Sigmoid colon (tissue), 7 donors: ENCODE results near the gene OAS1. TPM values are rescaled to one million over a fixed set of nuclear protein-coding genes. Genes with fewer than 3 reads are reported as not detected.
"Not testable (repeated sequence)": the region's sequence is repeated elsewhere in the genome, so short reads cannot be mapped to it uniquely, and the experiment has no call there.

Experiments
- DNase-seq: peaks from one replicate; pipeline ENCODE4 v3.0.0-alpha.2; 2019
- H3K27ac ChIP-seq, 4 donors: fragments of 200-600 bp; sonication (generic); one replicate each; pipeline ENCODE4 v1.5.1; 2016 to 2019; ENCODE audit warnings: mild to moderate bottlenecking in 1 of 4
- H3K27me3 ChIP-seq, 3 donors: fragments of 200-600 bp; sonication (generic); one replicate each; pipeline ENCODE4 v1.5.1; 2019; ENCODE audit warnings: mild to moderate bottlenecking in 1 of 3
- H3K36me3 ChIP-seq, 4 donors: fragments of 200-600 bp; sonication (generic); one replicate each; pipeline ENCODE4 v1.5.1; 2016 to 2019
- H3K4me1 ChIP-seq, 4 donors: fragments of 200-600 bp; sonication (generic); one replicate each; pipeline ENCODE4 v1.5.1; 2017 to 2019
- H3K4me3 ChIP-seq, 4 donors: fragments of 200-600 bp; sonication (generic); one replicate each; pipeline ENCODE4 v1.5.1; 2017 to 2019; ENCODE audit warnings: mild to moderate bottlenecking in 2 of 4, moderate library complexity in 1 of 4
- H3K9me3 ChIP-seq, 4 donors: fragments of 200-600 bp in 3 of 4; sonication (generic) in 3 of 4; one replicate each; pipeline versions ENCODE4 v1.5.1 to v1.6.1; 2013 to 2019
- EP300 ChIP-seq, 4 donors: sonication (generic); formaldehyde crosslinking; IDR thresholded peaks; one replicate each; pipeline ENCODE4 v1.6.1; 2017; ENCODE audit warnings: antibody characterized with exemption in 4 of 4
- POLR2A ChIP-seq, 2 donors: fragments of 450-650 bp; IDR thresholded peaks; one replicate each; pipeline ENCODE4 v1.6.1; 2016; ENCODE audit warnings: antibody characterized with exemption in 2 of 2, mild to moderate bottlenecking in 2 of 2, moderate library complexity in 2 of 2
- POLR2AphosphoS5 ChIP-seq, 4 donors: sonication (generic); formaldehyde crosslinking; IDR thresholded peaks; one replicate each; pipeline ENCODE4 v1.6.1; 2017; ENCODE audit warnings: antibody characterized with exemption in 4 of 4
- WGBS, 2 donors: extraction: QIAGEN DNeasy Blood & Tissue Kit; methylation state at CpG; one replicate each; pipeline ENCODE4 v1.1.7; 2013; 5-methylcytosine and 5-hydroxymethylcytosine counted together
- intact Hi-C: fragments of 100-400 bp; cut with DNase I; formaldehyde crosslinking; loops from one replicate; pipeline ENCODE4 v1.15.1; 2023
- polyA plus RNA-seq, 3 donors: library from polyadenylated mRNA; stranded (reverse); fragments of 200-250 nt; gene quantifications; one replicate each; pipeline ENCODE4 v1.2.3, GENCODE V29; 2013
- total RNA-seq, 4 donors: library from RNA; depleted of rRNA; stranded (reverse); fragments of >200 nt; gene quantifications; one replicate each; pipeline ENCODE4 v1.1.0, GENCODE V29; 2016
- TF ChIP-seq, protein P1 (sequence below), 4 experiments: fragments of 450-650 bp in 3 of 4; fragments of 200-600 bp in 1 of 4; IDR thresholded peaks; one replicate each; pipeline ENCODE4 v1.5.1; 2016 to 2019; ENCODE audit warnings: antibody characterized with exemption in 4 of 4, mild to moderate bottlenecking in 3 of 4, moderate library complexity in 2 of 4
- donor health status: healthy with polysubstance abuse.
- donor health status: Bipolar disorder and iron deficiency.
- donor health status: healthy.

OAS1 gene
- total and polyA plus RNA-seq, 7 donors = 8.9 to 259 (median 18.5) TPM

- Histone ChIP-seq H3K4me1 (no peaks in the 10 kb centered on the region), H3K9me3 (no peaks in the 10 kb centered on the region), H3K36me3 (peaks cover 0 to 24% (median 0%) of the 10 kb centered on the region in 4 donors), H3K27ac (no peak overlapping the region), H3K27me3 (no peaks in the 10 kb centered on the region), H3K4me3 (no peak overlapping the region)
- DNase-seq = no peak
- intact Hi-C loops = no loop called here
- TF ChIP-seq EP300 (IDR thresholded peaks at IDR 0.05) (no peak), POLR2A (IDR thresholded peaks at IDR 0.05) (no peak), POLR2AphosphoS5 (IDR thresholded peaks at IDR 0.05) (no peak)
- TF ChIP-seq, protein P1, sequence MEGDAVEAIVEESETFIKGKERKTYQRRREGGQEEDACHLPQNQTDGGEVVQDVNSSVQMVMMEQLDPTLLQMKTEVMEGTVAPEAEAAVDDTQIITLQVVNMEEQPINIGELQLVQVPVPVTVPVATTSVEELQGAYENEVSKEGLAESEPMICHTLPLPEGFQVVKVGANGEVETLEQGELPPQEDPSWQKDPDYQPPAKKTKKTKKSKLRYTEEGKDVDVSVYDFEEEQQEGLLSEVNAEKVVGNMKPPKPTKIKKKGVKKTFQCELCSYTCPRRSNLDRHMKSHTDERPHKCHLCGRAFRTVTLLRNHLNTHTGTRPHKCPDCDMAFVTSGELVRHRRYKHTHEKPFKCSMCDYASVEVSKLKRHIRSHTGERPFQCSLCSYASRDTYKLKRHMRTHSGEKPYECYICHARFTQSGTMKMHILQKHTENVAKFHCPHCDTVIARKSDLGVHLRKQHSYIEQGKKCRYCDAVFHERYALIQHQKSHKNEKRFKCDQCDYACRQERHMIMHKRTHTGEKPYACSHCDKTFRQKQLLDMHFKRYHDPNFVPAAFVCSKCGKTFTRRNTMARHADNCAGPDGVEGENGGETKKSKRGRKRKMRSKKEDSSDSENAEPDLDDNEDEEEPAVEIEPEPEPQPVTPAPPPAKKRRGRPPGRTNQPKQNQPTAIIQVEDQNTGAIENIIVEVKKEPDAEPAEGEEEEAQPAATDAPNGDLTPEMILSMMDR (IDR thresholded peaks at IDR 0.05) = no peak
- WGBS, 2 donors = 94 to 97% methylated on average over 7 of the region's 7 CpGs
Observed at GRCh38 chr12:112948806-112949205, 42.0 kb downstream of the OAS1 start.

GRCh38 chr12:112950701-112951100 lies 43.9 kb downstream of the OAS1 start:
- intact Hi-C loops = no loop called here
- WGBS, 2 donors = 94 to 95% methylated on average over 11 of the region's 11 CpGs
- H3K27ac ChIP-seq = no peak overlapping the region
- H3K27me3 ChIP-seq = no peaks in the 10 kb centered on the region
- H3K36me3 ChIP-seq = peaks cover 0 to 24% (median 0%) of the 10 kb centered on the region in 4 donors
- H3K9me3 ChIP-seq = no peaks in the 10 kb centered on the region
- no peak for DNase-seq
- no peak overlapping the region for H3K4me3 ChIP-seq
- no peaks in the 10 kb centered on the region for H3K4me1 ChIP-seq
- no peak for TF ChIP-seq POLR2A (IDR thresholded peaks at IDR 0.05)

DNA sequence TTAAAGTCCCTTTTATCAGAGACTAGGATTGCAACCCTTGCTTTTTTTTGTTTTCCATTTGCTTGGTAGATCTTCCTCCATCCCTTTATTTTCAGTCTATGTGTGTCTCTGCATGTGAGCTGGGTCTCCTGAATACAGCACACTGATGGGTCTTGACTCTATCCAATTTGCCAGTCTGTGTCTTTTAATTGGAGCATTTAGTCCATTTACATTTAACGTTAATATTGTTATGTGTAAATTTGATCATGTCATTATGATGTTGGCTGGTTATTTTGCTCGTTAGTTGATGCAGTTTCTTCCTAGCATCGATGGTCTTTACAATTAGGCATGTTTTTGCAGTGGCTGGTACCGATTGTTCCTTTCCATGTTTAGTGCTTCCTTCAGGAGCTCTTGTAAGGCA lies 50.4 kb downstream of the OAS1 start:
- H3K4me1 ChIP-seq, H3K27me3 ChIP-seq, H3K9me3 ChIP-seq, H3K27ac ChIP-seq, H3K4me3 ChIP-seq, intact Hi-C loops, DNase-seq: not testable (repeated sequence)
- peaks cover 0 to 22% (median 3%) of the 10 kb centered on the region in 4 donors for H3K36me3 ChIP-seq
- WGBS, 2 donors = 96 to 97% methylated on average over 4 of the region's 4 CpGs

- TF ChIP-seq POLR2A (IDR thresholded peaks at IDR 0.05) = no peak
- TF ChIP-seq, protein P1 (IDR thresholded peaks at IDR 0.05) = no peak
- TF ChIP-seq POLR2AphosphoS5 (IDR thresholded peaks at IDR 0.05) = no peak
- no peak for TF ChIP-seq EP300 (IDR thresholded peaks at IDR 0.05)
- Histone ChIP-seq H3K4me3 (no peak overlapping the region), H3K27me3 (no peaks in the 10 kb centered on the region), H3K4me1 (no peaks in the 10 kb centered on the region), H3K36me3 (peaks cover 0 to 54% (median 3%) of the 10 kb centered on the region in 4 donors), H3K9me3 (peaks cover 0 to 6% (median 0%) of the 10 kb centered on the region in 4 donors), H3K27ac (no peak overlapping the region)
- intact Hi-C loops = no loop called here
- DNase-seq = no peak
- WGBS, 2 donors = 89% methylated on average over 7 of the region's 7 CpGs
Observed at GRCh38 chr12:112961074-112961473, 54.3 kb downstream of the OAS1 start.

DNA sequence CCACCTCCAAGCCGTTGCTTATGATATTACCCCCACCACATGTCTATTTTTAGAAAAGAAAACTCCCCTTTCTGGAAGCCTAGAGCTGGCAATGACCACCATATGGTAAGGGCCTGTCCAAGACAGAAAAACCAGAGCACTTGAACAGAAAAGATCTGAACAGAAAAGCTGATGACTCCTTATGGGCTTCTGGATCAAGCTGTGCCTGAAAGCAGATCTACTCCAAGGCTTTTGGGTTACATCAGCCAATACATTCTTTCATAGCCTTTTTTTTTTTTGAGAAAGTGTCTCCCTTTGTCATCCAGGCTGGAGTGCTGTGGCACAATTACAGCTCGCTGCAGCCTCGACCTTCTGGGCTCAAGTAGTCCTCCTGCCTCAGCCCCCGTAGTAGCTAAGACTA lies 54.8 kb downstream of the OAS1 start:
- Histone ChIP-seq H3K27me3 (no peaks in the 10 kb centered on the region), H3K4me1 (no peaks in the 10 kb centered on the region), H3K4me3 (no peak overlapping the region), H3K27ac (no peak overlapping the region), H3K9me3 (peaks cover 0 to 6% (median 0%) of the 10 kb centered on the region in 4 donors), H3K36me3 (peaks cover 0 to 56% (median 3%) of the 10 kb centered on the region in 4 donors)
- intact Hi-C loops = no loop called here
- DNase-seq = no peak
- 92 to 94% methylated on average over 4 of the region's 4 CpGs for whole genome bisulfite sequencing, 2 donors
- no peak for TF ChIP-seq POLR2AphosphoS5 (IDR thresholded peaks at IDR 0.05)
- TF ChIP-seq, protein P1 (IDR thresholded peaks at IDR 0.05) = no peak
- no peak for TF ChIP-seq POLR2A (IDR thresholded peaks at IDR 0.05)
- no peak for TF ChIP-seq EP300 (IDR thresholded peaks at IDR 0.05)

DNA sequence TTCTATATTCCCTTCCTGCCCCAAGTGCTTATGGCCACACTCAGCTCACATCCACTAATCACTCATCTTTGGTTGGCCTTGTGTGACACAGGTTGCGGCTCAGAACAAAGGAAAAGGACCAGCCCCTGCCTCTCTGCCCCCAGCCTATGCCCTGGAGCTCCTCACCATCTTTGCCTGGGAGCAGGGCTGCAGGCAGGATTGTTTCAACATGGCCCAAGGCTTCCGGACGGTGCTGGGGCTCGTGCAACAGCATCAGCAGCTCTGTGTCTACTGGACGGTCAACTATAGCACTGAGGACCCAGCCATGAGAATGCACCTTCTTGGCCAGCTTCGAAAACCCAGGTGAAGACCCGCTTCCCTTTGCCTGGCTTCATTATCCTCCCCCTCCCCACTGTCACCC lies 55.8 kb downstream of the OAS1 start:
- Histone ChIP-seq H3K27ac (no peak overlapping the region), H3K4me1 (no peaks in the 10 kb centered on the region), H3K4me3 (no peak overlapping the region), H3K27me3 (no peaks in the 10 kb centered on the region), H3K36me3 (peaks cover 0 to 60% (median 3%) of the 10 kb centered on the region in 4 donors), H3K9me3 (peaks cover 0 to 6% (median 0%) of the 10 kb centered on the region in 4 donors)
- TF ChIP-seq EP300 (IDR thresholded peaks at IDR 0.05) = no peak
- TF ChIP-seq POLR2A (IDR thresholded peaks at IDR 0.05) = no peak
- no peak for TF ChIP-seq POLR2AphosphoS5 (IDR thresholded peaks at IDR 0.05)
- TF ChIP-seq, protein P1 (IDR thresholded peaks at IDR 0.05) = no peak
- DNase-seq = no peak
- intact Hi-C loops = no loop called here
- 96 to 97% methylated on average over 7 of the region's 7 CpGs for WGBS, 2 donors
